Chondrocyte (in vitro differentiated cells): ENCODE results near the gene NEU1. TPM values are rescaled to one million over a fixed set of nuclear protein-coding genes. Genes with fewer than 3 reads are reported as not detected.
"Not testable (repeated sequence)": the region's sequence is repeated elsewhere in the genome, so short reads cannot be mapped to it uniquely, and the experiment has no call there.

Experiments
- DNase-seq: peaks from one replicate; pipeline ENCODE4 v3.0.0; 2021; ENCODE audit warnings: mixed read lengths, low spot score
- H3K27ac Mint-ChIP-seq: one replicate; pipeline ENCODE4 v1.8.0; 2021; ENCODE audit warnings: mild to moderate bottlenecking, moderate library complexity, mixed read lengths; ENCODE audit not compliant: unreplicated experiment
- H3K27me3 Mint-ChIP-seq: 2 replicates; pipeline ENCODE4 v1.8.0; 2021; ENCODE audit warnings: low read depth, mixed read lengths
- H3K36me3 Mint-ChIP-seq: 2 replicates; pipeline ENCODE4 v1.8.0; 2021; ENCODE audit warnings: low read depth, mixed read lengths
- H3K4me1 Mint-ChIP-seq: 2 replicates; pipeline ENCODE4 v1.8.0; 2021; ENCODE audit warnings: low read depth, mild to moderate bottlenecking, mixed read lengths
- H3K4me3 Mint-ChIP-seq: one replicate; pipeline ENCODE4 v1.8.0; 2021; ENCODE audit warnings: mild to moderate bottlenecking, moderate library complexity, mixed read lengths; ENCODE audit not compliant: unreplicated experiment
- H3K9me3 Mint-ChIP-seq: 2 replicates; pipeline ENCODE4 v1.8.0; 2021; ENCODE audit warnings: low read depth, mixed read lengths
- CTCF ChIP-seq: fragments of 200-600 bp; sonication (generic); IDR thresholded peaks from 2 replicates; pipeline ENCODE4 v1.5.0; 2021; ENCODE audit warnings: antibody characterized with exemption, mild to moderate bottlenecking, moderate library complexity
- total RNA-seq: library from RNA; stranded (reverse); gene quantifications from 3 replicates; pipeline ENCODE4 v1.2.1, GENCODE V29; 2021

NEU1 gene
- total RNA-seq, 1 donor from 2014 or later: 64.2 TPM

GRCh38 chr6:31864818-31865204, 2.2 kb upstream of the NEU1 start:
- TF ChIP-seq CTCF: no peak
- Mint-ChIP-seq H3K4me3 (no peak overlapping the region), H3K36me3 (peaks cover 4% of the 10 kb centered on the region), H3K27me3 (no peaks in the 10 kb centered on the region), H3K9me3 (no peaks in the 10 kb centered on the region), H3K27ac (no peak overlapping the region), H3K4me1 (peaks cover 20% of the 10 kb centered on the region)
- no peak for DNase-seq

GRCh38 chr6:31864123-31864562, 1.5 kb upstream of the NEU1 start:
- Mint-ChIP-seq H3K4me3 (peak overlapping the region; percentile 96), H3K27ac (peak overlapping the region; percentile 98), H3K4me1 (peaks cover 20% of the 10 kb centered on the region)
- not testable (repeated sequence) for H3K9me3 Mint-ChIP-seq, H3K27me3 Mint-ChIP-seq, DNase-seq, H3K36me3 Mint-ChIP-seq

DNA sequence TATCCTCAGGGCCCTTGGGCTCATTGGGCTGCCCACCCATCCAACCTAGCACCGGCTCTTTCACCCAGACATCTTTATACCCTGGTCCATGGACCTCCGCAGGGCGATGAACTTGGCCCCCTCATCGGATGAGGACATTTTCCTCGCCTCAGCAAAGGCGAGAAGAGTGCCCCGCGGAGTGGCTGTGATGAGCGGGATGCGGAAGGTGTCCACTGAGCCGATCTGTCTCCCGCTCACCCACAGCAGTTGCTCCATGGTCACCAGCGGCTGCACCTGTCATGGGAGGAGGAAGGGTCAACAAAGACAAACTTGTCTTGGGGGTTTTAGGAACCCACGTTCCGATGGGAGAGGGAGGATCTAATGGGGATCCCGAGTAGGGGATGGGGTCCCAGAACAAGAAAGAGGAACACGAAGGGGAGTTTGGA, 690 bp downstream of the NEU1 start:
- H3K36me3 Mint-ChIP-seq: peaks cover 13% of the 10 kb centered on the region
- H3K4me1 Mint-ChIP-seq: peaks cover 20% of the 10 kb centered on the region
- H3K27me3 Mint-ChIP-seq: no peaks in the 10 kb centered on the region
- no peak for DNase-seq
- peak overlapping the region; percentile 98 for H3K27ac Mint-ChIP-seq
- no peaks in the 10 kb centered on the region for H3K9me3 Mint-ChIP-seq
- peak overlapping the region; percentile 96 for H3K4me3 Mint-ChIP-seq
- TF ChIP-seq CTCF: no peak

- H3K27me3 Mint-ChIP-seq: no peaks in the 10 kb centered on the region
- no peak for DNase-seq
- H3K27ac Mint-ChIP-seq: no peak overlapping the region
- H3K4me3 Mint-ChIP-seq: no peak overlapping the region
- H3K4me1 Mint-ChIP-seq: peaks cover 20% of the 10 kb centered on the region
- no peaks in the 10 kb centered on the region for H3K9me3 Mint-ChIP-seq
- peaks cover 13% of the 10 kb centered on the region for H3K36me3 Mint-ChIP-seq
- no peak for TF ChIP-seq CTCF
These were observed 1.5 kb downstream of the NEU1 start for GRCh38 chr6:31861150-31861549.

DNA sequence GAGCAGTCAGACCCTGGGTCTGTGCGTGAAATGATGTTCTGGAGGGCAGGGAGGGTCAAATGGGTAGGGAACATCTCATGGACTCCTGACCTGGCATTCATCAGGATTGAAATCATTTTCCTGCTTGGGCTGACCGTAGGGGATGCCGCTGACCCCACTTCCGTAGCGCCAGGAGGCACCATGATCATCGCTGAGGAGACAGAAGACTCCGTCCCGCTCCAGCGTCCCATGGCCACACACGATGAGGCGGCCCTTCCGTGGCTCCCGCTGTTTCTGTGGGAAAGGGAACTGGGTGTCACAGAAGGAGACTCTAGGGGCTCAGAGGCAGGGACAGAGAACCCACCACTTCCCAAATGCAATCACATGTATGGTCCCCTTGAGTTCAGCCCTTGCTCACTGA, 2.3 kb downstream of the NEU1 start:
- H3K9me3 Mint-ChIP-seq: no peaks in the 10 kb centered on the region
- H3K36me3 Mint-ChIP-seq: peaks cover 13% of the 10 kb centered on the region
- H3K4me1 Mint-ChIP-seq: peaks cover 20% of the 10 kb centered on the region
- no peaks in the 10 kb centered on the region for H3K27me3 Mint-ChIP-seq
- DNase-seq: no peak
- H3K4me3 Mint-ChIP-seq: no peak overlapping the region
- no peak for TF ChIP-seq CTCF
- no peak overlapping the region for H3K27ac Mint-ChIP-seq

DNA sequence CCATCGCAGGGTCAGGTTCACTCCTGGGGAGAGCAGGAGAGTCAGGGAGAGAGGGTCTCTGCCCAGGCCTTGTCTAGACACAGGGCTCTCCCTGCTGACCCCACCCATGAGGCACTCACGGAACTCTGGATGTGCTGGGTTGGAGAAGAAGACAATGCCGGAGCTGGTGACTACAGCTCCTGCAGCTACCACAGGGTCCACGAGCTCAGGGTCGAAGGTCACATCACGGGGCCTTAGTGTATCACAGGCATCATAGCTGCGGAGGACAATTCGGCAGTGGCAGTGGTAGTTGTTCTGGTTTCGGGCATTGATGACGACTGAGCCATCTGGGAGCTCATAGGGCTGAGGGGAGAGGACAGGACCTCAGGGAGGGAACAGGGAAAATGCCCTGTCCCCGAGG, 2.7 kb downstream of the NEU1 start:
- DNase-seq: no peak
- no peak overlapping the region for H3K27ac Mint-ChIP-seq
- H3K36me3 Mint-ChIP-seq: peaks cover 14% of the 10 kb centered on the region
- no peak for TF ChIP-seq CTCF
- peaks cover 20% of the 10 kb centered on the region for H3K4me1 Mint-ChIP-seq
- H3K4me3 Mint-ChIP-seq: no peak overlapping the region
- H3K27me3 Mint-ChIP-seq: no peaks in the 10 kb centered on the region
- no peaks in the 10 kb centered on the region for H3K9me3 Mint-ChIP-seq
